ENCODE measurements around the gene OS9. TPM values are rescaled to one million over a fixed set of nuclear protein-coding genes. Genes with fewer than 3 reads are reported as not detected.
"Not testable (repeated sequence)": the region's sequence is repeated elsewhere in the genome, so short reads cannot be mapped to it uniquely, and the experiment has no call there.

Gene OS9
- total RNA-seq, 2 experiments from 2014 or later = 82.6 to 112 TPM

- ChIA-PET POLR2A (no interaction called here), CTCF (ENCODE audit: unreplicated experiment) (no interaction called here)
- Histone ChIP-seq H3K9me3 (ENCODE audit: low read length) (0 out of 2 replicates have a peak, but pooled peaks cover 3% of the 10 kb centered on the region), H3K4me3 (ENCODE audit: low read depth, low read length, poor library complexity, severe bottlenecking) (no peak overlapping the region), H3K27ac (ENCODE audit: low read depth, low read length, poor library complexity, severe bottlenecking) (no peak overlapping the region), H3K36me3 (ENCODE audit: insufficient read depth, low read length) (no peaks in the 10 kb centered on the region), H4K20me1 (ENCODE audit: insufficient read depth, low read length) (no peaks in the 10 kb centered on the region), H3K4me2 (ENCODE audit: low read length) (no peak overlapping the region), H3K4me1 (ENCODE audit: insufficient read depth, low read length, poor library complexity, severe bottlenecking) (no peaks in the 10 kb centered on the region), H2AFZ (ENCODE audit: low read length) (no peak overlapping the region), H3K9me2 (ENCODE audit: insufficient read depth, low read length) (no peaks in the 10 kb centered on the region), H3K79me2 (ENCODE audit: insufficient read depth, low read depth, low read length) (no peaks in the 10 kb centered on the region)
- no peak for DNase-seq (ENCODE audit: low spot score)
- no TSS peak for BruUV-seq (replicated peaks)
- no peak for TF ChIP-seq EZH2phosphoT487 (IDR thresholded peaks at IDR 0.05; ENCODE audit: borderline replicate concordance, low read depth, low read length)
- TF ChIP-seq CTCF (conservative IDR thresholded peaks at IDR 0.05; ENCODE audit: low read length) = no peak
- intact Hi-C loops (cut with micrococcal nuclease; ENCODE audit: unreplicated experiment) = no loop called here
These were observed 27.0 kb upstream of the OS9 start for GRCh38 chr12:57666897-57667296.

GRCh38 chr12:57669691-57670090 lies 24.2 kb upstream of the OS9 start:
- POLR2A ChIA-PET; H4K20me1 ChIP-seq (ENCODE audit: insufficient read depth, low read length); BruUV-seq (replicated peaks); intact Hi-C loops (cut with micrococcal nuclease; ENCODE audit: unreplicated experiment); CTCF ChIA-PET (ENCODE audit: unreplicated experiment); H3K9me2 ChIP-seq (ENCODE audit: insufficient read depth, low read length); H3K4me2 ChIP-seq (ENCODE audit: low read length); H2AFZ ChIP-seq (ENCODE audit: low read length); H3K27ac ChIP-seq (ENCODE audit: low read depth, low read length, poor library complexity, severe bottlenecking); H3K9me3 ChIP-seq (ENCODE audit: low read length); H3K4me3 ChIP-seq (ENCODE audit: low read depth, low read length, poor library complexity, severe bottlenecking); H3K36me3 ChIP-seq (ENCODE audit: insufficient read depth, low read length); H3K79me2 ChIP-seq (ENCODE audit: insufficient read depth, low read depth, low read length); DNase-seq (ENCODE audit: low spot score); H3K4me1 ChIP-seq (ENCODE audit: insufficient read depth, low read length, poor library complexity, severe bottlenecking): not testable (repeated sequence)

GRCh38 chr12:57671811-57672210 lies 22.1 kb upstream of the OS9 start:
- BruUV-seq (replicated peaks); CTCF ChIA-PET (ENCODE audit: unreplicated experiment); H3K79me2 ChIP-seq (ENCODE audit: insufficient read depth, low read depth, low read length); DNase-seq (ENCODE audit: low spot score); H2AFZ ChIP-seq (ENCODE audit: low read length); H3K27ac ChIP-seq (ENCODE audit: low read depth, low read length, poor library complexity, severe bottlenecking); H3K9me3 ChIP-seq (ENCODE audit: low read length); H3K9me2 ChIP-seq (ENCODE audit: insufficient read depth, low read length); H3K4me2 ChIP-seq (ENCODE audit: low read length); H3K36me3 ChIP-seq (ENCODE audit: insufficient read depth, low read length); H3K4me3 ChIP-seq (ENCODE audit: low read depth, low read length, poor library complexity, severe bottlenecking); H4K20me1 ChIP-seq (ENCODE audit: insufficient read depth, low read length); intact Hi-C loops (cut with micrococcal nuclease; ENCODE audit: unreplicated experiment); H3K4me1 ChIP-seq (ENCODE audit: insufficient read depth, low read length, poor library complexity, severe bottlenecking): not testable (repeated sequence)
- POLR2A ChIA-PET = interaction anchor here (0.6 to 1.0 kb wide), 2 partner anchors 12 to 30 kb away, joined by 3 to 4 read pairs; no protein-coding TSS in a partner anchor

- CTCF ChIA-PET (ENCODE audit: unreplicated experiment) = no interaction called here
- intact Hi-C loops (cut with micrococcal nuclease; ENCODE audit: unreplicated experiment) = no loop called here
- H3K27ac ChIP-seq (ENCODE audit: low read depth, low read length, poor library complexity, severe bottlenecking) = no peak overlapping the region
- no peak overlapping the region for H2AFZ ChIP-seq (ENCODE audit: low read length)
- no peaks in the 10 kb centered on the region for H3K79me2 ChIP-seq (ENCODE audit: insufficient read depth, low read depth, low read length)
- H3K4me2 ChIP-seq (ENCODE audit: low read length) = no peak overlapping the region
- no peaks in the 10 kb centered on the region for H3K9me3 ChIP-seq (ENCODE audit: low read length)
- no peaks in the 10 kb centered on the region for H3K9me2 ChIP-seq (ENCODE audit: insufficient read depth, low read length)
- H3K4me1 ChIP-seq (ENCODE audit: insufficient read depth, low read length, poor library complexity, severe bottlenecking) = no peaks in the 10 kb centered on the region
- TF ChIP-seq EZH2phosphoT487 (IDR thresholded peaks at IDR 0.05; ENCODE audit: borderline replicate concordance, low read depth, low read length) (no peak), CTCF (conservative IDR thresholded peaks at IDR 0.05; ENCODE audit: low read length) (no peak)
- no TSS peak for BruUV-seq (replicated peaks)
- H4K20me1 ChIP-seq (ENCODE audit: insufficient read depth, low read length) = no peaks in the 10 kb centered on the region
- POLR2A ChIA-PET = interaction anchor here (1.0 kb wide), 1 partner anchor 31 kb away, joined by 4 read pairs; no protein-coding TSS in a partner anchor
- H3K4me3 ChIP-seq (ENCODE audit: low read depth, low read length, poor library complexity, severe bottlenecking) = no peak overlapping the region
- H3K36me3 ChIP-seq (ENCODE audit: insufficient read depth, low read length) = no peaks in the 10 kb centered on the region
- DNase-seq (ENCODE audit: low spot score) = no peak
These were observed 21.1 kb upstream of the OS9 start for GRCh38 chr12:57672801-57673200.

Data from OCI-LY7 (cell line).